Stimulated activated naive CD8-positive, alpha-beta T cell treated with anti-CD3 and anti-CD28 coated beads, Interleukin-15, Interleukin-2, amounts not matched to agents 100 U/mL and 50 U/mL, for 24 hours (primary cell): ENCODE data around the gene WFDC2.
A peak's percentile ranks its signal among the peaks of the same experiment; 100 is the strongest.

Experiments
- ATAC-seq: fragments of 150-1000 bp; cut with Tn5 transposase; one replicate; pipeline ENCODE4 v1.10.0; 2021
- DNase-seq: peaks from one replicate; pipeline ENCODE4 v3.0.0; 2021

The WFDC2 gene

GRCh38 chr20:45469336-45470261 lies at the start of gene WFDC2:
Gene WFDC2 (plus strand): TSS chr20:45469753. CDS start chr20:45469782, 29 bp downstream.
- peak; percentile 10 for ATAC-seq
- DNase-seq, result no peak

- ATAC-seq (no peak), DNase-seq (no peak)
Measured at GRCh38 chr20:45420125-45420524, 49.4 kb upstream of the WFDC2 start.

- no peak for ATAC-seq
- DNase-seq, result no peak
Measured at GRCh38 chr20:45423700-45424099, 45.9 kb upstream of the WFDC2 start.

GRCh38 chr20:45425561-45425960 lies 44.0 kb upstream of the WFDC2 start:
- no peak for ATAC-seq
- DNase-seq, result no peak

- no peak for DNase-seq
Measured at GRCh38 chr20:45426320-45427016, 43.1 kb upstream of the WFDC2 start.

GRCh38 chr20:45427236-45428149 lies 42.1 kb upstream of the WFDC2 start:
- DNase-seq, result no peak
- ATAC-seq, result peak; percentile 10

More at GRCh38 chr20:45426320-45427016, 43.1 kb upstream of the WFDC2 start:
- no peak for ATAC-seq

GRCh38 chr20:45429618-45430017 lies 39.9 kb upstream of the WFDC2 start:
- DNase-seq (no peak), ATAC-seq (no peak)

GRCh38 chr20:45432294-45432693 lies 37.3 kb upstream of the WFDC2 start:
- ATAC-seq, result peak; percentile 26
- DNase-seq, result peak; percentile 19

- ATAC-seq, result no peak
- DNase-seq, result no peak
Measured at GRCh38 chr20:45433316-45433715, 36.2 kb upstream of the WFDC2 start.

GRCh38 chr20:45433976-45434375 lies 35.6 kb upstream of the WFDC2 start:
- no peak for DNase-seq
- no peak for ATAC-seq

- peak; percentile 99 for ATAC-seq
- DNase-seq, result peak; percentile 92
Measured at GRCh38 chr20:45436732-45437485, 32.6 kb upstream of the WFDC2 start.

GRCh38 chr20:45440424-45440823 lies 29.1 kb upstream of the WFDC2 start:
- DNase-seq (no peak), ATAC-seq (no peak)

- DNase-seq, result no peak
- no peak for ATAC-seq
Measured at GRCh38 chr20:45440891-45441685, 28.5 kb upstream of the WFDC2 start.

GRCh38 chr20:45441746-45442145 lies 27.8 kb upstream of the WFDC2 start:
- DNase-seq (no peak), ATAC-seq (no peak)

- ATAC-seq (peak; percentile 45), DNase-seq (peak; percentile 26)
Measured at GRCh38 chr20:45444050-45444449, 25.5 kb upstream of the WFDC2 start.

- ATAC-seq, result peak; percentile 56
Measured at GRCh38 chr20:45445805-45446562, 23.6 kb upstream of the WFDC2 start.

GRCh38 chr20:45448270-45448669 lies 21.3 kb upstream of the WFDC2 start:
- ATAC-seq (no peak), DNase-seq (no peak)

More at GRCh38 chr20:45445805-45446562, 23.6 kb upstream of the WFDC2 start:
- DNase-seq, result peak; percentile 63

- no peak for DNase-seq
Measured at GRCh38 chr20:45449528-45449927, 20.0 kb upstream of the WFDC2 start.

GRCh38 chr20:45450097-45450818 lies 19.3 kb upstream of the WFDC2 start:
- ATAC-seq (peak; percentile 41), DNase-seq (no peak)

More at GRCh38 chr20:45449528-45449927, 20.0 kb upstream of the WFDC2 start:
- no peak for ATAC-seq
